DOHH2 (cell line): ENCODE data around the gene TAF6.

Experiments used
- H3F3A ChIP-seq: fragments of 200-600 bp; sonication (generic), shearing (Covaris generic); 2 replicates; pipeline ENCODE4 v1.6.0; 2016; ENCODE audit warnings: antibody characterized with exemption, mild to moderate bottlenecking; ENCODE audit not compliant: control insufficient read depth, insufficient read depth
- H3K27ac ChIP-seq: fragments of 200-600 bp; sonication (generic); 2 replicates; pipeline ENCODE4 v1.5.1; 2014; ENCODE audit warnings: low read depth, mild to moderate bottlenecking, low read length, moderate library complexity
- H3K27me3 ChIP-seq: fragments of 200-600 bp; sonication (generic); 2 replicates; pipeline ENCODE4 v1.6.1; 2014; ENCODE audit warnings: mild to moderate bottlenecking, low read length, mixed read lengths; ENCODE audit not compliant: control insufficient read depth
- H3K36me3 ChIP-seq: fragments of 200-600 bp; sonication (generic); 2 replicates; pipeline ENCODE4 v1.6.1; 2014; ENCODE audit warnings: mild to moderate bottlenecking, low read length, moderate library complexity, mixed read lengths; ENCODE audit not compliant: control insufficient read depth
- H3K4me1 ChIP-seq: fragments of 200-600 bp; sonication (generic); 2 replicates; pipeline ENCODE4 v1.6.1; 2014; ENCODE audit warnings: mild to moderate bottlenecking, low read length, mixed read lengths; ENCODE audit not compliant: control insufficient read depth
- H3K4me2 ChIP-seq: fragments of 200-600 bp; sonication (generic); 2 replicates; pipeline ENCODE4 v1.6.0; 2014; ENCODE audit warnings: mild to moderate bottlenecking, low read length, moderate library complexity
- H3K4me3 ChIP-seq: fragments of 200-600 bp; sonication (generic); 2 replicates; pipeline ENCODE4 v1.5.1; 2014; ENCODE audit warnings: mild to moderate bottlenecking, low read length, mixed read lengths
- H3K79me2 ChIP-seq: fragments of 200-600 bp; sonication (generic); 2 replicates; pipeline ENCODE4 v1.6.1; 2014; ENCODE audit warnings: mild to moderate bottlenecking, low read length, mixed read lengths; ENCODE audit not compliant: control insufficient read depth
- H3K9me2 ChIP-seq: fragments of 200-600 bp; sonication (generic); replicated peaks from 2 replicates; pipeline ENCODE4 v1.6.1; 2014; ENCODE audit warnings: mild to moderate bottlenecking, low read length, mixed read lengths; ENCODE audit not compliant: control insufficient read depth
- H3K9me3 ChIP-seq: fragments of 200-600 bp; sonication (generic); 2 replicates; pipeline ENCODE4 v1.6.1; 2014; ENCODE audit warnings: antibody characterized with exemption, low read length, mixed read lengths; ENCODE audit not compliant: control insufficient read depth, insufficient read depth
- H4K20me1 ChIP-seq: fragments of 200-600 bp; sonication (generic); 2 replicates; pipeline ENCODE4 v1.6.0; 2014; ENCODE audit warnings: low read depth, mild to moderate bottlenecking, antibody characterized with exemption, low read length, moderate library complexity; ENCODE audit not compliant: control insufficient read depth, insufficient read depth
- CTCF ChIP-seq: fragments of 200-600 bp; sonication (generic); IDR thresholded peaks from one replicate; pipeline ENCODE4 v1.5.1; 2014; ENCODE audit warnings: antibody characterized with exemption, mild to moderate bottlenecking, low read depth, low read length; ENCODE audit not compliant: poor library complexity, severe bottlenecking
- EZH2phosphoT487 ChIP-seq: fragments of 200-600 bp; sonication (generic); IDR thresholded peaks from 2 replicates; pipeline ENCODE4 v1.6.1; 2017; ENCODE audit warnings: borderline replicate concordance, mild to moderate bottlenecking, antibody characterized with exemption, low read length, moderate library complexity, mixed read lengths

Gene TAF6

GRCh38 chr7:100160067-100160466, 40.9 kb upstream of the TAF6 start:
- Histone ChIP-seq H4K20me1 (peaks cover 8% of the 10 kb centered on the region; the same call in 1 of the 2 replicates), H3K79me2 (peaks cover 39% of the 10 kb centered on the region), H3K27ac (no peak overlapping the region), H3K4me3 (no peak overlapping the region), H3K27me3 (no peaks in the 10 kb centered on the region), H3K36me3 (peaks cover 33% of the 10 kb centered on the region), H3F3A (peaks cover 13% of the 10 kb centered on the region), H3K4me1 (peaks cover 45% of the 10 kb centered on the region), H3K9me2 (no peaks in the 10 kb centered on the region), H3K4me2 (no peak overlapping the region), H3K9me3 (no peaks in the 10 kb centered on the region)
- no peak for TF ChIP-seq CTCF
- TF ChIP-seq EZH2phosphoT487: no peak

GRCh38 chr7:100159099-100159623, 40.0 kb upstream of the TAF6 start:
- H3K9me2 ChIP-seq: no peaks in the 10 kb centered on the region
- TF ChIP-seq CTCF (peak; percentile 22), EZH2phosphoT487 (no peak)
- H4K20me1 ChIP-seq: peaks cover 8% of the 10 kb centered on the region; the same call in 1 of the 2 replicates
- H3K27ac ChIP-seq: peak overlapping the region; percentile 67
- peak overlapping the region; percentile 86 for H3K4me3 ChIP-seq
- no peaks in the 10 kb centered on the region for H3K9me3 ChIP-seq
- peaks cover 48% of the 10 kb centered on the region for H3K79me2 ChIP-seq
- H3K4me1 ChIP-seq: peaks cover 53% of the 10 kb centered on the region
- H3K4me2 ChIP-seq: peak overlapping the region; percentile 94
- peaks cover 14% of the 10 kb centered on the region for H3F3A ChIP-seq
- peaks cover 42% of the 10 kb centered on the region for H3K36me3 ChIP-seq
- H3K27me3 ChIP-seq: no peaks in the 10 kb centered on the region

GRCh38 chr7:100158229-100159098, 39.3 kb upstream of the TAF6 start, which contains the start of gene TRAPPC14:
TRAPPC14 (minus strand) TSS chr7:100158723; CDS start chr7:100158499, 224 bp downstream.
- TF ChIP-seq EZH2phosphoT487 (no peak), CTCF (no peak)
- Histone ChIP-seq H3K9me2 (no peaks in the 10 kb centered on the region), H3K4me2 (peak within 1 kb of the TSS; percentile 94), H3K79me2 (peaks cover 55% of the 10 kb centered on the region), H3K27me3 (no peaks in the 10 kb centered on the region), H3K9me3 (no peaks in the 10 kb centered on the region), H3K4me1 (peaks cover 54% of the 10 kb centered on the region), H3K27ac (peak within 1 kb of the TSS; percentile 67), H3K4me3 (peak within 1 kb of the TSS; percentile 86), H3K36me3 (peaks cover 49% of the 10 kb centered on the region), H3F3A (peaks cover 21% of the 10 kb centered on the region), H4K20me1 (peaks cover 8% of the 10 kb centered on the region; the same call in 1 of the 2 replicates)
